NK-92 treated with Interleukin-12 subunit alpha and Interleukin-12 subunit beta, amount 100 ng/mL, for 24 hours (cell line): ENCODE measurements around the gene FARP1.

ENCODE experiments used
- DNase-seq: peaks from one replicate; lab custom pipeline; 2025; lab: John Stamatoyannopoulos, UW

Gene FARP1

GRCh38 chr13:98204546-98204945 is 61.7 kb downstream of the FARP1 start:
- no peak for DNase-seq

GRCh38 chr13:98206946-98207345 is 64.1 kb downstream of the FARP1 start:
- no peak for DNase-seq

DNA sequence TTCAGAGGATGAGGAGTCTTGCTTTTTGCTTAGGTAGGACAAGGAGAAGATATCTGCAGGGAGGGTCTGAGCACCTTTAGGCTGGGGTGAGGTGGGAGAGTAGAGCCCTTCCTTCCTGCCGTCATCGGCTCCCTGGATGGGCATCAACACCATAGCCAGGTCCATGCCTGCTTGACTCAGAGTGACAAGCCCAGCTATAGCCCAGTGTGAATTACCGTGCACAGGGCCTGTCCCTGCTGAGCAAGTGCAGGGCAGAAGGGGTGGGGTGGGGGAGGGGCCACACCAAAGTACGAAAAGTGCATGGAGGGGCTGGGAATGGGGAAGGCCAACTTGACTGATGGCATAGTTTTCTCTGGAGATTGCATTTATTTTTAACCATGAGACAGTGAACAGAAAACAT is 64.5 kb downstream of the FARP1 start:
- DNase-seq, result no peak

DNA sequence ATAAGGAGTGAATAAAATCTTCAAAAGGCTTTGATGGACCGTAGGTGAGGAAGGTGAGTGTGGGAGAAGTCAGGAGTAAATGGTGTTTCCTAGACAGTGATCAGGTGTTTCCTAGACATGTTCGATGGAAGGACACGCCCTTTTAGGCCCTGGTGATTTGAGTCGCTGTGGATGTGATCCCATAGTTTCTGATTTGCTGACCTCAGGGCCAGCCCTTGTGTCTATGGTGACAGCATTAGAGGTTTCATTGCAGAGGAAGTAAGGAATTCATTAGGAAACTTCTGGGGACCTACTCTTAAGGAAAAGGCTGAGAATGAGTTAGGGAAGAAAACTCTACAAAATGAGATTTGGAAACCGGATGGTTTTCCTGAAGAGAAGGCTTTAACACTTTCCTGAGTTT is 65.7 kb downstream of the FARP1 start:
- no peak for DNase-seq

DNA sequence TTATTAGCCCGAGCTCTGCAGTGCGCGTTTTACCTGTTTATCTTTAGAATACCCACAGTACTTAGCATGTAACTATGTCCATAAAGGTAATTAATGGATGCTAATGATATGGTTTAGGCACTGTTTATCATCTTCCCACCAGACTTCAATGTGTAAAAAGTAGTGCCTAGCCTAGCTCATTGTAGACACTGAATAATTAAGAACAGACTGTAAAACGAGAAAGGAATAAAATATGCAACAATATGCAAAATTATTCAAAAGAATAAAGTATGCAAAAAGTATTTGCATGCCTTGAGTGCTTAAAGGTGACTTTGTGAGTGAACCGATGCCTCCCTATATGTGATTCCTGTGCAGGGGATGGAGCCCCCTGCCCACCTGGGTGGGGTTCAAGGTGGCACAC is 69.9 kb downstream of the FARP1 start:
- no peak for DNase-seq

GRCh38 chr13:98213354-98213753 is 70.5 kb downstream of the FARP1 start:
- DNase-seq, result no peak

DNA sequence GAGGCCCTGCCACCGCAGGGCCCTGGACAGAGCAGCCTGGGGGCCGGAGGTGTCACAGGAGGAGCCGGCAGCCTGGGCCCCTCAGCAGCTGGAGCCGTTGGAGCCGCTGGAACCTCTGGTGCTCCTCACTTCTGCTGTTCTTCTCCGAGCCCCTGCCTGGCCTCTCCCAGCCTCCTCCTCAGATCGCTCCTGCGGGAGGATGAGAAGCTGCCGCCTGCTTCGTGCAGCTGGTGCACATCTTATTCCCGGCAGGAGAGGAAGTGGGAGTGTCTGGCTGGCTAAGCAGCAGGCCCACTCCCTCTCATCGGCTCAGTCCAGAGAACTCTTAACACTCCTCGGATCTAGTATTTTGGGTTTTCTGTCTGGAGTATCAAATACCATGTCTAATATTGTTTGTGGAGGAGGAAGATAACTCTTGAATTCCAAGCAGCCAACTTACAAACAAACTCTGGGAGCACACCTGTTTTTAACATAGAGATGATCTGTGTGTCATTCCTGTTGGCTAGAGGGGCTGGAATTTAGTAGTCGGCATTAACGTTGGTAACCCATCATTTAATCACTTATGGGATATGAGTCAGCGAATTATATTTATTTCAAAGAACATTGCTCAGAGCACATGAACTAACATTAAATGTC is 71.2 kb downstream of the FARP1 start:
- DNase-seq, result no peak

DNA sequence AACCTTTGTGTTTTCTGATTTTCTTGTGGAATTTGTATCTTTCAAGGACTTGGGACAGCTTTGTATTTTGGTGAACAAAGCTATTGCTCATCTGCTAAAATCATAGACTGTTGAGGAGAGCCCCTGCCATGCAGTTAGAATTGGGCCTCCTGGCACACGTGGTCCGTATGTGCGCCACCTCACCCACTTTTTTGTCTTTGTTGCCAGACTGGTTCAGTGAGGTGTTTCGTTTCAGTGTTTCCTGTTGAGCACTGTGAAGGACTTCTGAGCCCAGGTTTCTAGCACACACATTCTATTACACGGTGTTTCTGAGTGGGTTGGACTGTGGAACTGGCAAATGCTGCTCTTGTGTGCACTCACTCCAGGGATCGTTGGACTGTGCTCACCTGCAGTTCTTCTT is 71.8 kb downstream of the FARP1 start:
- no peak for DNase-seq

GRCh38 chr13:98215508-98215907 is 72.6 kb downstream of the FARP1 start:
- DNase-seq, result no peak

- DNase-seq, result no peak
Observed at GRCh38 chr13:98216135-98216565, 73.3 kb downstream of the FARP1 start.

GRCh38 chr13:98216711-98217285 is 73.9 kb downstream of the FARP1 start:
- DNase-seq, result no peak

DNA sequence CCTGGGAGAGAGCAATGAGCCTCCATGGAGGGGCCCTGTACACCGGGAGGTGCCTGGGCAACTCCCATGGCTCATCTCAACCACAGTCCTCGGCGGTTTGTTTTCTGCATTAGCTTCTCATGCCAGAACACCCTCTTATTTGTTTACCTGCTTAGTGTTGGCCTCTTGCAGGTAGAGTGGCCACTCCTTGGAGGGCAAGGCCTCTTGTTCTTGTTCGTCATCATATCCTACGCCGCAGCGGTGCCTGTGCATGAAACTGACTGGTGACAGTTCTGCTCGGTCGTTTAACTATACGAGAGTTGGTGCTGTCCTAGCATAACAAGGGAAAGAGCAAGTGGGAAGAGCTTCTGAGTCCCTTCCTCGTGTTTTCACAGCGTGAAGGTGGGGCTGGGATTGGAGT is 74.7 kb downstream of the FARP1 start:
- DNase-seq, result no peak

- DNase-seq, result no peak
Observed at GRCh38 chr13:98219685-98220084, 76.8 kb downstream of the FARP1 start.

GRCh38 chr13:98220271-98220791 is 77.4 kb downstream of the FARP1 start:
- no peak for DNase-seq

GRCh38 chr13:98221234-98221633 is 78.3 kb downstream of the FARP1 start:
- DNase-seq, result no peak

DNA sequence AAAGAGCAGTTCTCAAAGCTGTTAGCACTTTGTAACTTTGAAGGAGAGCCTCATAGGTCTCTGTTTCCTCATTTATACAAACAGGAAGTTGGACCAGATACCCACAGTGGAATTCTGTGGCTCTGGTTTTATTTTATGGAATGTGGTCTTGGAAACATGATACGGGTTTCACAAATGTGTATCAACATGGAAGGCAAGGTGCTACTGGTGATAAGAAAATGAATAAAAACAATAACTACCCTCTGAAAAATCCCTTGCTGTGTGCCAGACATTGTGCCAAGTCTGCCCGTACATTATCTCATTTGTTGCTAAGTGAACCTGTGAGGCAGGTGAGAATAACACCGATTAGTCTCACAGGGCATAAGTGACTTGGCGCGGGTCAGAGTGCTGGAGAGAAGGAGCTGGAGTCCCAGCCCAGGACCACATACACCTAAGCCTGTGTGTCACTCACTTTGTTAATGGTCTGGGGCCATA is 79.2 kb downstream of the FARP1 start:
- DNase-seq, result no peak

GRCh38 chr13:98222816-98223215 is 79.9 kb downstream of the FARP1 start:
- DNase-seq, result no peak

GRCh38 chr13:98223741-98224140 is 80.8 kb downstream of the FARP1 start:
- no peak for DNase-seq

- DNase-seq, result no peak
Observed at GRCh38 chr13:98224557-98224956, 81.7 kb downstream of the FARP1 start.

- DNase-seq, result no peak
Observed at GRCh38 chr13:98225036-98225940, 82.4 kb downstream of the FARP1 start.

GRCh38 chr13:98226496-98226895 is 83.6 kb downstream of the FARP1 start:
- DNase-seq, result no peak

DNA sequence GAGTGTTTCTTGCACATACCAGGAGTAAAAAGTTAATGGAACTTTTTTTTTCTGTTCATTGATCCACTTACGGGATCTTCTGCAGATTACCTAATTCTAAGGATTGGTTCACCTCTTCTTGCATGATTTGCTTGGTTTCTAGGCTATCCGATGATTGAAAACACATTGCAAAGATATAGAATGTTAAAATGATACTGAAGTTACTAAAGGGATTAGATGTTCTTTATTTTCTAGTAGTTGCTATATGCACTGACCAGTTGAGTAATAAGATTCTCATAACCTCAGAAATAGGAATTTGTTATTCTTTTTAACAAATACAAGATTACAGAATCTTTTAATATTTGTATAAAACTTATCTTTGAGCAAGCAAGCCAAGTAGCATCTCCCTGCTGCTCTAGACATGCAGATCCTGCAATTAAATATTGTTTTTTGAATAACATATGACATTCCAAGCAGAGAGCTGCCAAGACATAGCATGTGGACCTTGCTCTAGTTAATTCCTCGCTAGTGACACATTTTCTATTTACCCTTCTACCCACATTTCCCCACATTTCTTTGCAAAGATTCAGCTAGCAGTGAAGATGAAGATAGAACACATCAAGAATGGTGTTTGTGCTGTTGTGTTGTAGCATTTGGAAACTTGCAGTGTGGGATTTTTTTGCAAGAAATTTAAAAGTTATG is 85.9 kb downstream of the FARP1 start:
- no peak for DNase-seq
